Fibroblast of mammary gland (primary cell): ENCODE data around the gene ARSG.

Source experiments
- DNase-seq: peaks from one replicate; pipeline ENCODE4 v3.0.0-alpha.2; 2010; ENCODE audit warnings: low read depth
- H3K4me3 ChIP-seq: 2 replicates; pipeline ENCODE4 v1.5.1; 2011; ENCODE audit warnings: low read depth, mild to moderate bottlenecking, low read length, moderate library complexity; ENCODE audit not compliant: control insufficient read depth
- TF ChIP-seq, protein P1 (sequence below): conservative IDR thresholded peaks from 2 replicates; pipeline ENCODE4 v1.5.1; 2011; ENCODE audit warnings: low read depth, low read length, inconsistent platforms; ENCODE audit not compliant: control insufficient read depth, insufficient read depth

ARSG gene

GRCh38 chr17:68437979-68438822, 146.9 kb downstream of the ARSG start:
- TF ChIP-seq, protein P1, sequence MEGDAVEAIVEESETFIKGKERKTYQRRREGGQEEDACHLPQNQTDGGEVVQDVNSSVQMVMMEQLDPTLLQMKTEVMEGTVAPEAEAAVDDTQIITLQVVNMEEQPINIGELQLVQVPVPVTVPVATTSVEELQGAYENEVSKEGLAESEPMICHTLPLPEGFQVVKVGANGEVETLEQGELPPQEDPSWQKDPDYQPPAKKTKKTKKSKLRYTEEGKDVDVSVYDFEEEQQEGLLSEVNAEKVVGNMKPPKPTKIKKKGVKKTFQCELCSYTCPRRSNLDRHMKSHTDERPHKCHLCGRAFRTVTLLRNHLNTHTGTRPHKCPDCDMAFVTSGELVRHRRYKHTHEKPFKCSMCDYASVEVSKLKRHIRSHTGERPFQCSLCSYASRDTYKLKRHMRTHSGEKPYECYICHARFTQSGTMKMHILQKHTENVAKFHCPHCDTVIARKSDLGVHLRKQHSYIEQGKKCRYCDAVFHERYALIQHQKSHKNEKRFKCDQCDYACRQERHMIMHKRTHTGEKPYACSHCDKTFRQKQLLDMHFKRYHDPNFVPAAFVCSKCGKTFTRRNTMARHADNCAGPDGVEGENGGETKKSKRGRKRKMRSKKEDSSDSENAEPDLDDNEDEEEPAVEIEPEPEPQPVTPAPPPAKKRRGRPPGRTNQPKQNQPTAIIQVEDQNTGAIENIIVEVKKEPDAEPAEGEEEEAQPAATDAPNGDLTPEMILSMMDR: no peak
- no peak overlapping the region for H3K4me3 ChIP-seq

DNA sequence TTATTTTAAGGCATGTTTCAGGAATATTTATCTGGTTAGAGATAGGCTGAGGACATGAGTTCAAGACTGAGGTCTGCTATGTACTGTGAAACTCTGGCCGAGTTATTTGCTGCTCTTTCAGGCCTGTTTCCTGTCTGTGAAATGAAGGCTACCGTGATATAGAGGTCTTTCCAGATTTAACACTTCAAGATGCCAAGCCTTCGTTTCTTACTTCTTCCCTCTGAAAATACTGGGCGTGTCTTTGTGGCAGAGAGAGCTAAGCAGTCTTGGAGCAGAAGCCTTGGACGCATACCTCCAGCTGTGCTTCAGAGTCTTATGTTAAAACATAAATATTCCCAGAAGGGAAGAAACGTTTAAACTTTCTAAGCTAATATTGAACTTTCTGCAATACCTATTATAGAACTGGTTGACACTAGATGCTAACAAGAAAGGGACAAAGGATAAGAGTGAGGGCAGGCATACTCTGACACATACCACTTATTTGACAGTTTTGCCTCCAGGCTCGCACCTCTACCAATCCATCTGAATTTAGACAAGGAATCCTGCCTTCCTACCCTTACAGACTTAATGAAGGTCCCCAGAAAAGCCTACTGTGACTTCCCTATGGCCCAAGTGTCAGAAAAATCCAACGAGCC, 148.5 kb downstream of the ARSG start:
- DNase-seq: no peak
- no peak overlapping the region for H3K4me3 ChIP-seq
- TF ChIP-seq, protein P1: no peak

More at GRCh38 chr17:68437979-68438822, 146.9 kb downstream of the ARSG start:
- no peak for DNase-seq

GRCh38 chr17:68440526-68440925, 149.2 kb downstream of the ARSG start:
- TF ChIP-seq, protein P1: no peak
- no peak overlapping the region for H3K4me3 ChIP-seq
- no peak for DNase-seq

DNA sequence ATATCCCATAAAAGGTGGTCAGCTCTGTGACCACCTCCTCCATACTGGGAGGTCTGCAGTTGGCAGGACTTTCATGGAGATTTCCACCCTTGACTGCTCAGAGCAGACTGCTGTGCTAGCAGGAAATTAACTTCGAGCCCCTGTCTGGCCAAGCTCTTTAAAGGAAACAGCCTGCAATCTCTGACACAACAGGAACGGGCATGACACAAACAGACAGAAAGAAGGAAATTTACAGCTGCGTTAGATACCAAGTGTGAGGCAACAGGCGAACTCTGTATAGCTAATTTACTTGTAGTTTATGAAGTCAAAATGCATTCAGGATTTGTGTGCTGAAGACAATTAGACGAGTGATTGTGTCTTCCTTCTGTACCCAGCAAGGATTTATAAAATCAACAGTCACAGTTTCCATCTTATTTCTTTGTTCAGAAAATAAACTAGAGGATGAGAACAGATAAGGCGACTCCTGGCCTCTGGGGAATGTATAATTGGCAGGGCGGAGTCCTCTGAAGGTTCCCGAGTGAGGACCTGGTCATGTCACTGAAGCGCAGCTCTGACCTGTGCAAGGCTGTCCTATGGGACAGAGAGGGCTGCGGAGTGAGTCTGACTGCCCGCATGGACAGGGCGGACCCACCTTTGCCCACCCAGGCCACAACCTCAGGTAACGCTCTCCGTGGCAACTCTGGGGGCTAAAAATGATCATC, 149.9 kb downstream of the ARSG start:
- DNase-seq: no peak

DNA sequence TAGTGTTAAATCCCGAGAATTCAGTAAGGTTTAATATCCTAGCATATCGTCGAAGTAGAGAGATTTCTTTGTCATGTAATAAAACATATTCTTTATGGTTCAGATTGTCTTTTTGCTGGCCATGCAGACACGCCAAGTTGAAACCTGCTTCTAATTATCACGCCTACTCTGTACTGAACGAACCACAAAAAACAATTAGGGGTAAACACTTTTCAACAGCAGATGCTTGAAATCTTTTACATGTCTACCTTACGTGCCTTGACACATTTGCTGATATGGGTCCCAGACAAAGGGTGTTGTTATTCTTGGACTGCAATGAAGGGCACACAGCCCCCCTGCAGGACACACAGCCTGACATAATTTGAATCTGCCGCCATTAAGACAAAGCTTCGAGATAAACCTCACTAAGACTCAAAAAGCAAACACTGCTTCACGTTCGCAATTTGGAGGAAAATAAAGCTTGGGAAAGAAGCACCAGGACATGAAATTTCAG, 152.7 kb downstream of the ARSG start:
- DNase-seq: peak; percentile 52
- H3K4me3 ChIP-seq: no peak overlapping the region
- TF ChIP-seq, protein P1: no peak

More for the DNA sequence above, 149.9 kb downstream of the ARSG start:
- no peak overlapping the region for H3K4me3 ChIP-seq
- TF ChIP-seq, protein P1: no peak

GRCh38 chr17:68445671-68446070, 154.4 kb downstream of the ARSG start:
- TF ChIP-seq, protein P1: no peak
- DNase-seq: no peak
- H3K4me3 ChIP-seq: no peak overlapping the region
